GM18517 (cell line): Measurements from ENCODE around the gene NIPSNAP2.
"Not testable (repeated sequence)": the region's sequence is repeated elsewhere in the genome, so short reads cannot be mapped to it uniquely, and the experiment has no call there.

Source experiments
- ATAC-seq: cut with Tn5 transposase; IDR thresholded peaks from one replicate; pipeline ENCODE4 v1.9.1; 2021; ENCODE audit warnings: mild to moderate bottlenecking, moderate library complexity; ENCODE audit not compliant: unreplicated experiment

Gene NIPSNAP2

DNA sequence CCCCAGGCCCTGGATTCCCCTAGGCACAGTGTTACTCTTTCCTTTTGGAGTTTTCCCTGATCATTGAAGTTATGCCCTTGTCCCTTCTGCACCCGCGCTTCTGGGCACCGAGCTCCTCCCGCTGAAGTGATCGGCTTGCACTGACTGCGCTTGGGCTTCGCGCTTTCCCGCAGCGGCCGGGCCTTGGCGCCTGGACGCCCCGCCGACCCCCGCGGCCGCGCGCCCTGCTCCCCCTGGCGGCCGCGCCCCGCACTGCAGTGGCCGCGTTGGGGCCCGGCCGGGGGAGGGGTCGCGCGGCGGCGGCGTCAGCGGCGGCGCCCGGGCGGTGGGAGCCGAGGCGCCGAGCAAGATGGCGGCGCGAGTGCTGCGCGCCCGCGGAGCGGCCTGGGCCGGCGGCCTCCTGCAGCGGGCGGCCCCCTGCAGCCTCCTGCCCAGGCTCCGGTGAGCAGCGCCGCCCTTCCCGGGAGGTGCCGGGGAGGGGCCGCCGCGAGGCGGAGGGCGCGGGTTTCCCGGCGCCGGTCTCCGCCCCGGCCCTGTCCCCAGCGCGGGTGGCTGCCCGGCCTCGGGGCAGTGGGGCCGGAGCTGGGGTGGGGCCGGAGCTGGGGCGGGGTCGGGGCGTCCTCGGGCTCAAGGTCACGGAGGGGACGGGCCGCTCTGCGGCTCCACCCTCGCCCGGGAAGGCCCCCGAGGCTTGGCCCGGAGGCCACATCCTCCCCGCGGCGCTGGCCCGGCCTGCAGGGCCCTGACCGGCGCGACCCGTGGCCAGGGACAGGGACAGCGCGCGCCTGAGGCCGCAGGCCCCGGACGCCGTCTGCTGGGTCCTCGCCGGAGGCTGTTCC, at the start of gene NIPSNAP2:
TSS of gene NIPSNAP2 (plus strand) at position 325 of the 839 bp plus-strand sequence. CDS start at position 350, 25 bp downstream.
- peak; percentile 77 for ATAC-seq

DNA sequence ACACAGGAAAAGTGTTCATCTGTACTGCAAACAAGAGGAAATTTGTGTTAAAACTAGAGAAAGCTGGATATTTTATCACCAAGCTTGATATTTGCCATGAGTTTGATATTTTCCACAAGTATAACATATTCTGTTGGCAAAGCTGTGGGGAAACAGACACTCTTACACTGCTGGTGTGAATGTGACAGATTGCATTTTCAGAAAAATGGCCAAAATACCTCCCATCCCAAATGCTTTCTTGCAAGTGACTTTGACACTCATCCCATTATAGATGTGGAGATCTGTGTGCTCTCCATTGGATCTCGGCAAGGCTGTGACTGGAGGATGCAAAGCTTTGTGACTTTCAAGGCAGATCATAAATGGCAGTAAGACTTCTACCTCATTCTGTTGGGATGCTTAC, 46.6 kb upstream of the NIPSNAP2 start:
- no peak for ATAC-seq

- no peak for ATAC-seq
Measured at GRCh38 chr7:55928006-55928767, 36.2 kb upstream of the NIPSNAP2 start.

DNA sequence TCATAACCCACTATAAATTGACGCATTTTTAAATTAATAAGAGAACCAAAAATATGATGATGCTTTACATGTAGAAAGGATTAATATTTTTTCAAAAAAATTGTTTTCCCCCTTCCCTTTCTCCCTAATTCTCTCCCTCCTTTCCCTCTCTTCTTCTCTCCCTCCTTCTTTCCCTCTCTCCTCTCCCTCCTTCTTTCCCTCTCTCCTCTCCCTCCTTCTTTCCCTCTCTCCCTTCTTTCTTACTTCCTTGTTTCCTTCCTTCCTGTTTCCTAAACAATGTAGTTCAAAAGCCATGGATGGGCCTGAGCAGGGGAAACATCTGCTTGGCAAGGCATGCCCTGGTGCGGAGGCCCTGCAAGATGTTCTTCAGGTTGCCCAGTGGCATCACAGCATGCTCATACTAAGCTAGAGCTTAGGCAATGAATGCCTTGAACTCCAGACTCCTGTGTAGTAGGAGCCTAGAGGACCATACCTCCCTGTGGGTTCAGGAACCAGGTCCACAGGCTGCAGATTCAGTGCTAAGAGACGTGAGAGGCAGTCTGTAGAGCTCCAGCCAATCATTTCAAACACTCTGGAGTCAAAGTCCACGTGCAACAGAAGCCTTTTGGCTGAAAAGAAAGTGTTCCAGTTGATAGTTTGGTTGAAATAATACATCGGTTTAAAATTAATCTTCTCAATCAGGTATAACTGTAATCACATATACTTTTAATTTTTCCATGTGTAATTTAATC, 32.8 kb upstream of the NIPSNAP2 start:
- no peak for ATAC-seq

DNA sequence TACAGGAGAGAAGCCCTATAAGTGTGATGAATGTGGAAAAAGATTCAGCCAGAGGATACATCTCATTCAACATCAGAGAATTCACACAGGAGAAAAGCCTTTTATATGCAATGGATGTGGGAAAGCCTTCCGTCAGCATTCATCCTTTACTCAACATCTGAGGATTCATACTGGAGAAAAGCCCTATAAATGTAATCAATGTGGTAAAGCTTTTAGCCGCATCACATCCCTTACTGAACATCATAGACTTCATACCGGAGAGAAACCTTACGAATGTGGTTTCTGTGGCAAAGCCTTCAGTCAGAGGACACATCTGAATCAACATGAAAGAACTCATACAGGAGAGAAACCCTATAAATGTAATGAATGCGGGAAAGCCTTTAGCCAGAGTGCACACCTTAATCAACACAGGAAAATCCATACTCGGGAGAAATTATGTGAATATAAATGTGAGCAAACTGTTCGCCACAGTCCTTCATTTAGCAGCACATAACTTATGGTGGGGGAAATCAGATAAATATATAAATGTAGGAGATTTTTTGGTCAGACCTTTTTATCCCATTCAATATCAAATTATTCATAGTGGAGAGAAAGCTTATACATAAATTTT, 24.8 kb upstream of the NIPSNAP2 start:
- ATAC-seq: no peak

DNA sequence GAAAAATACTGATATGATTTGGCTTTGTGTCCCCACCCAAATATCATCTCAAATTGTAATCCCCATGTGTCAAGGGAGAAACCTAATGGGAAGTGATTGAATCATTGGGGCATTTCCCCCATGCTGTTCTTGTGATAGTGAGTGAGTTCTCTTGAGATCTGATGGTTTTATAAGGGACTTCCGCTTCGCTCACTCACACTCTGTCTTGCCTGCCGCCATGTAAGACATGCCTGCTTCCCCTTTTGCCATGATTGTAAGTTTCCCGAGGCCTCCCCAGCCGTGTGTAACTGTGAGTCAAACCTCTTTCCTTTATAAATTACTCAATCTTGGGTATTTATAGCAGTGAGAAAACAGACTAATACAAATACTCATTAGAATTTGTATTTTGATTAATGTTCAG, 17.8 kb upstream of the NIPSNAP2 start:
- no peak for ATAC-seq

DNA sequence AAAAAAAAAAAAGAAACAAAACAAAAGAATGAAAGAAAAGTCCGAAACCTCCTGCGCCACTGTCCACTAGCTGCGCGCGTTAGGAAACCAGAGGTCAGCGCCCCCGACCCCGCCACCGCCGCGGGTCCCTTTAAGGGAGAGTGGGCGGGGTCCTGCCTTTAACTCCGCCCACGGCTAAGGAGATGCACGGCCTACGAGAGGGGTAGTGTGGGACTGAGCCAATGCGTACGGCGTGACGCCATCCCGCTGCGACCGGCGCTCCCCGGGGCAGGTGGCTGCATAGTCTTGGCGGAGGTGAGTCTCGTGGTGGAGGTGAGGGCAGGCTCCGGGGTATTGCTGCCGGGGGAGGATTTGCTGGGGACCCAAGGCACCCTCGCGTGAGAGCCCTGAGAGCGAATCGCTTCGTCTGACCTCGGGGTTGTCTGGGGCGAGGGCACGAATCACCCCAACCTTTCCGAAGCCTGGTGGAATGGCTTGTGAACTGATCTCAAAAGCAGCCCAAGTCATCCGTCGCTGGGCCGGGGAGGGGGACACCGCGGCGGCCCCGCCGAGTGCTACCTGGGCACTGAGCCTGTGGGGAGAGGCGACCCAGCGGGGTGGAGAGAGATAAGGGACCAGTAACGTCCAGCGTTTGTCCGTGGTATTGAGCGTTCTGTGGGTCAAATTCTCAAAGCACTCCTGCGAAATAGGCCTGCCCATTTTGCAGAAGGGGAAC, 12.6 kb upstream of the NIPSNAP2 start, which contains the start of gene MRPS17:
TSS of gene MRPS17 (plus strand) at position 241 of the 715 bp plus-strand sequence. CDS start 1,319 bp downstream, outside the sequence.
- peak; percentile 99 for ATAC-seq

DNA sequence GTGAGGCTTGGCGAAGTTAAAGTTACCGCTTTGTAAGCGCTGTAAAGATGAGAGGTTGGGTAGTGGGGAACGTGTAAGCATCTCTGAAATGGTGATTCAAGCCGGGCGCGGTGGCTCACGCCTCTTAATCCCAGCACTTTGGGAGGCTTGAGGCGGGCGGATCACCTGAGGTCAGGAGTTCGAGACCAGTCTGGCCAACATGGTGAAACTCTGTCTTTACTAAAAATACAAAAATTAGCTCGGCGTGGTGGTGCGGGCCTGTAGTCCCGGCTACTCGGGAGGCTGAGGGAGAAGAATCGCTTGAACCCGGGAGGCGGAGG, 12.1 kb upstream of the NIPSNAP2 start:
- ATAC-seq: not testable (repeated sequence)

- ATAC-seq: no peak
Measured at GRCh38 chr7:55953707-55954475, 10.5 kb upstream of the NIPSNAP2 start.

DNA sequence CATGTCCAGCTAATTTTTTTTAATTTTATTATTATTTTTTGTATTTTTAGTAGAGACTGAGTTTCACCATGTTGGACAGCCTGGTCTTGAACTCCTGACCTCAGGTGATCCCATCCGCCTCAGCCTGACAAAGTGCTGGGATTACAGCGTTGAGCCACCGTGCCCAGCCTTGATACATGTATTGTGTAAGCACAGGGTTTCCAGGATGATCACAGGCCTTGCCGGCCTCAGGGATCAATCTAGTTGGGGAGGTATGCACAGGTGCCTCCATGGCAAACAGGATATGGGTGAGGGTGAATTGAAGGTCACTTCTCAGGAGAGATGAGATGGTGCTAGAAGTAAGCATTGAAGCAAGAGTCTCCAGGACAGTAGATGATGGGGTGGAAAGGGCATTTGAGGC, 7.2 kb upstream of the NIPSNAP2 start:
- ATAC-seq: no peak

GRCh38 chr7:55962014-55962413, 2.4 kb upstream of the NIPSNAP2 start:
- no peak for ATAC-seq

DNA sequence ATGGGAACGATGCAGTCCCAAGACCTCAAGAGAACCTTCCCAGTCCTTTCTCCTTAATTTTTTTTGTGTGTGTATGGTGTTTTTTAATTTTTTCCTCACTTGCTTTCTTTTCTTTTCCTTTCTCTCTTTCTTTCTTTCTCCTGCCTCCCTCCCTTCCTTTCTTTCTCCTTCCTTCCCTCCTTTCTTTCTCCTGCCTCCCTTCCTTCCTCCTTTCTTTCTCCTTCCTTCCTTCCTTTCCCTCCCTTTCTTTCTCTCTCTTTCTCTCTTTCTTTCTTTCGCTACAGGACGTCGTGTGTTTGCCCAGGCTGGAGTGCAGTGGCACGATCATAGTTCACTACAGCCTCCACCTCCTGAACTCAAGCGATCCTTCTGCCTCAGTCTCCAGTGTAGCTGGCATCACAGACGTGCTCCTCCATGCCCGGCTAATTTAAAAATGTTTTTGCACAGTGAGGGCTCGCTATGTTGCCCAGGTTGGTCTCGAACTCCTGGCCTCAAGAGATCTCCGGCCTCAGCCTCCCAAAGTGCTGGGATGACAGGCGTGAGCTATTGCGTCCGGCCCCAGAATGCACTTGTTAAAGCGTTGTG, 709 bp upstream of the NIPSNAP2 start:
- ATAC-seq: no peak

DNA sequence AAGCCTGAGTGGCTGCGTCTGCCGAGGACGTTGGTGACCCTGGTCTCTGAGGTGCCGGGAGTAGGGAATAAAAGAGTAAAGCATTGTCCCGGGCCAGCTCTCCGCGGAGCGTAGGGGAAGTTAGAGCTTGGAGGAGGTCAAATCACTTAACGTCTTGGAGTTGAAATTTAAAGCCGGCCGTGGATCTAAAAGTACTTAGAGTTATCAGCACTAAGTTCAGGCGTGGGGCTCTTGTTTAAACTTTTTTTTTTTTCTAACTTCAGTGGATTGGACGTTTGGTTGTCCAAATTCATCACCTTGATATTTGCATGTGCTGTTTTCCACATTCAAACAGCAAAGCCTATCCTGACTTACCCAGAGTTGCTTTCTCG, 700 bp downstream of the NIPSNAP2 start:
- no peak for ATAC-seq

DNA sequence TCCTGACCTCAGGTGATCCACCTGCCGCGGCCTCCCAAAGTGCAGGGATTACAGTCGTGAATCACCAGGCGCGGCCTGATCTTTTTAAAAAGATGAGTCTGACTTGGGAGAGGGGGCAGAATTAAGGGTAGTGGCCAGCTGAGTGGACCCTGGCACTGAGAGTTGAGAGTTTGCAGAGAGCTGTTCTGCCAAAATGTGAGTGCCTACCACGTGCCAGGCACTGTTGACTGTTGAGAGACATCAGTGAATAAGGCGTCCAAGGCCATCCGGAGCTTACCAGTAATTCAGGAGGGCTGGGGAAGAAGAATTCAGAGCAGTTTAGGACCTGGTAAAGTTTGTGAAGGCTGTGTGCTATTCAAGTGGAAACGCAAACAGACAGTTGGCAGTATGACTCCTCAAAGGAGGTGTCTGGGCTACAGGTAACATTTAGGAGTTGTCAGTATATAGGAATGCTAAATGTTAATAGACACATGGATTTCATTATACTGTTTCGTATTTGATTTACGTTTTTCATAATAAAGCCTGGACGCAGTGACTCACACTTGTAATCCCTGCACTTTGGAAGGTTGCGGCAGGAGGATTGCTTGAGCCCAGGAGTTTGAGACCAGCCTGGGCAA, 1.5 kb downstream of the NIPSNAP2 start:
- ATAC-seq: no peak

DNA sequence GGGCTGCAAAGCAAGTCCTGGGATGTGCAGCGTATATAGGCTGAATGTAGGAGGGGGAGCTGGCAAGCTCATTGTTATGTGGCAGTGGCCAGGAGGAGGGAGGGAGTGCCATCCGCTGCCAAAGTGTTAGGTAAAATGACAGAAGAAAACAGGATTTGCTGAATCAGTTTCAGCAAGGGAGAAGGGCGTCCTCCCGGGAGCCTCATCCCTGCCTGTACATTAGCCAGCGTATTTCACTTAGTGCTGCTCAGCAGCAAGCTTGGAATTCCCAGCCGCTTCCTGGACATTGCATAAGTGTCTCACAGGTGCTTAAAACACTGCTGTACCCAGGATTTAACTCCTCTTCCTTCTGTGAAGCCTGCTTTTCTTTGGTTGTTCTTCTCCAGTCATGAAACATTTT, 2.5 kb downstream of the NIPSNAP2 start:
- no peak for ATAC-seq

DNA sequence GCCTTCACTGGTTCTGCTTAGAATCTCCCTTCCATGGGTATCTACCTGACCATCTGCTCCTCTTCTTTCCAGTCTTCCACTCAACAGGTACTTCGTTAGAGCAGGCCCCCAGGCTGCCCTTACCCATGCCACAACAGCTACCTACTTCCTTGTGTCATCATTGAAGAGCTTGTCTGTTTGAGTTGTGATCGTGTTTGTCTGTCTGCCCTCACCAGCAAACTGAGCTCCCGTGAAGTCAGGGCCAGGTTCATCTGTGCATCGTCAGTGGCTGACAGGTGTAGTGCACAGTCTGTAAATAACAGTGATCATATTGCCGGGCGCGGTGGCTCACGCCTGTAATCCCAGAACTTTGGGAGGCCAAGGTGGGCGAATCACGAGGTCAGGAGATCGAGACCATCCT, 5.0 kb downstream of the NIPSNAP2 start:
- ATAC-seq: no peak

- ATAC-seq: no peak
Measured at GRCh38 chr7:55970561-55970960, 6.2 kb downstream of the NIPSNAP2 start.

GRCh38 chr7:55970978-55971377, 6.6 kb downstream of the NIPSNAP2 start:
- no peak for ATAC-seq

- ATAC-seq: no peak
Measured at GRCh38 chr7:55973747-55974250, 9.4 kb downstream of the NIPSNAP2 start.
